Heart left ventricle (tissue), 16 donors: ENCODE data around the gene KATNAL1. TPM values are rescaled to one million over a fixed set of nuclear protein-coding genes. Genes with fewer than 3 reads are reported as not detected.

ENCODE experiments used
- ATAC-seq, 4 donors: fragments of 200-7000 bp; cut with Tn5 transposase; one replicate each; pipeline ENCODE4 v1.9.1; 2020 to 2022; ENCODE audit warnings: moderate library complexity in 4 of 4, mild to moderate bottlenecking in 3 of 4, moderate number of reproducible peaks in 1 of 4
- DNase-seq, 5 donors: peaks; one replicate each; pipeline ENCODE4 v3.0.0-alpha.2; 2020
- H3K27ac ChIP-seq, 12 donors: fragments of 200-600 bp; sonication (generic) in 4 of 12; one replicate each; pipeline versions ENCODE4 v1.5.0 to v1.8.0; 2016 to 2022; ENCODE audit warnings: mild to moderate bottlenecking in 2 of 12
- H3K27me3 ChIP-seq, 9 donors: fragments of 200-600 bp; sonication (generic) in 2 of 9; one replicate each; pipeline versions ENCODE4 v1.5.1 to v1.8.0; 2016 to 2022; ENCODE audit warnings: mild to moderate bottlenecking in 3 of 9
- H3K36me3 ChIP-seq, 9 donors: fragments of 200-600 bp; sonication (generic) in 2 of 9; one replicate each; pipeline versions ENCODE4 v1.5.0 to v1.8.0; 2018 to 2022; ENCODE audit warnings: mild to moderate bottlenecking in 2 of 9
- H3K4me1 ChIP-seq, 12 donors: fragments of 200-600 bp; sonication (generic) in 4 of 12; one replicate each; pipeline versions ENCODE4 v1.5.0 to v1.8.0; 2016 to 2022; ENCODE audit warnings: mild to moderate bottlenecking in 3 of 12
- H3K4me3 ChIP-seq, 12 donors: fragments of 200-600 bp; sonication (generic) in 4 of 12; one replicate each; pipeline versions ENCODE4 v1.5.0 to v1.8.0; 2017 to 2022; ENCODE audit warnings: mild to moderate bottlenecking in 9 of 12, moderate library complexity in 4 of 12
- H3K9me3 ChIP-seq, 12 donors: fragments of 200-600 bp; sonication (generic) in 4 of 12; one replicate each; pipeline versions ENCODE4 v1.5.0 to v1.8.0; 2016 to 2022; ENCODE audit warnings: mild to moderate bottlenecking in 1 of 12
- CTCF ChIP-seq, 12 donors: fragments of 200-600 bp; sonication (generic) in 4 of 12; IDR thresholded peaks; one replicate each; pipeline versions ENCODE4 v1.5.0 to v1.8.0; 2018 to 2022; ENCODE audit warnings: antibody characterized with exemption in 12 of 12, mild to moderate bottlenecking in 5 of 12
- POLR2A ChIP-seq, 2 donors: fragments of 450-650 bp; IDR thresholded peaks; one replicate each; pipeline ENCODE4 v1.6.1; 2017; ENCODE audit warnings: antibody characterized with exemption in 2 of 2, mild to moderate bottlenecking in 2 of 2, moderate library complexity in 2 of 2
- WGBS, 4 donors: extraction: QIAGEN DNeasy Blood & Tissue Kit in 2 of 4; methylation state at CpG; one replicate each; pipeline versions ENCODE4 v1.1.5 to v1.1.7; 2013 to 2018; 5-methylcytosine and 5-hydroxymethylcytosine counted together
- intact Hi-C, 10 donors: fragments of 100-400 bp; cut with DNase I; formaldehyde crosslinking; loops; one replicate each; pipeline versions ENCODE4 v1.11.1 to v1.14.2; 2022
- polyA plus RNA-seq, 2 donors: library from polyadenylated mRNA; stranded (reverse); fragments of 200-250 nt; gene quantifications; one replicate each; pipeline ENCODE4 v1.2.3, GENCODE V29; 2013
- total RNA-seq, 9 donors: library from RNA; depleted of rRNA in 2 of 9; stranded (reverse); fragments of >200 nt in 2 of 9; fragmentation: NEBNext Ultra II Directional in 3 of 9; extraction: Animal tissue kit (Norgen Biotek cat#: 25700) in 3 of 9; gene quantifications; one replicate each; pipeline versions ENCODE4 v1.1.0 to v1.2.4, GENCODE V29; 2016 to 2023
- donor health status: ischemic (EF 13 %, LVEDD 7.1; RV severe dilation, severe dysfunction).
- donor health status: healthy with polysubstance abuse.
- donor health status: DM: no; HTN: yes; CAD: no.
- donor health status: DM: no; HTN: no; CAD: no.
- donor health status: ischemic (EF 25% LVEDD 6.9; RV normal size, moderate dysfunction).
- donor health status: ischemic (EF 25% LVEDD 5.7; RV mildly dilated, moderate dysfunction).
- donor health status: healthy.
- donor health status: DM: yes; HTN: yes; CAD: no.
- donor health status: ischemic (EF 35%, LVEDD 5.7; RV mildly dilated, moderate dysfunction).
- donor health status: nonischemic (EF 11% LVEDD 7.7; RV severe dilation, severe dysfunction).
- donor health status: DM: yes; HTN: yes; CAD: no.
- donor health status: PGD.
- donor health status: ischemic (EF 29% LVEDD 5.4; RV normal size, mild dysfunction).
- donor health status: nonischemic (EF 23%, LVEDD 6.1; RV moderate dilation, normal function).

KATNAL1 gene
- total and polyA plus RNA-seq, 11 donors = 4.6 to 55.3 (median 49.6) TPM

GRCh38 chr13:30156826-30157615 is 150.3 kb downstream of the KATNAL1 start:
- Histone ChIP-seq H3K4me3 (no peak overlapping the region), H3K9me3 (no peaks in the 10 kb centered on the region), H3K4me1 (no peaks in the 10 kb centered on the region), H3K27me3 (peaks cover 0 to 6% (median 0%) of the 10 kb centered on the region in 9 donors), H3K27ac (no peak overlapping the region), H3K36me3 (no peaks in the 10 kb centered on the region)
- intact Hi-C loops = no loop called here
- no peak for TF ChIP-seq POLR2A (IDR thresholded peaks at IDR 0.05)
- no peak for TF ChIP-seq CTCF (IDR thresholded peaks at IDR 0.05)
- WGBS, 4 donors = 81 to 93% (median 86%) methylated on average over 16 to 17 of the region's 17 CpGs
- no peak for DNase-seq
- no peak for ATAC-seq

- no peaks in the 10 kb centered on the region for H3K36me3 ChIP-seq
- ATAC-seq = no peak
- H3K4me1 ChIP-seq = no peaks in the 10 kb centered on the region
- no peak overlapping the region for H3K4me3 ChIP-seq
- no peak for TF ChIP-seq POLR2A (IDR thresholded peaks at IDR 0.05)
- H3K27me3 ChIP-seq = peaks cover 0 to 6% (median 0%) of the 10 kb centered on the region in 9 donors
- H3K27ac ChIP-seq = no peak overlapping the region
- DNase-seq = no peak
- no peaks in the 10 kb centered on the region for H3K9me3 ChIP-seq
- intact Hi-C loops = no loop called here
- WGBS, 4 donors = 78 to 95% (median 79%) methylated on average over 6 of the region's 6 CpGs
These were observed 151.1 kb downstream of the KATNAL1 start for GRCh38 chr13:30156270-30156669.

GRCh38 chr13:30154931-30155330 is 152.4 kb downstream of the KATNAL1 start:
- no peaks in the 10 kb centered on the region for H3K36me3 ChIP-seq
- H3K27ac ChIP-seq = no peak overlapping the region
- ATAC-seq = no peak
- 92 to 95% (median 93%) methylated on average over 10 of the region's 10 CpGs for WGBS, 4 donors
- H3K4me1 ChIP-seq = peaks cover 0 to 10% (median 0%) of the 10 kb centered on the region in 12 donors
- no peak for TF ChIP-seq CTCF (IDR thresholded peaks at IDR 0.05)
- no peak for TF ChIP-seq POLR2A (IDR thresholded peaks at IDR 0.05)
- peaks cover 0 to 6% (median 0%) of the 10 kb centered on the region in 9 donors for H3K27me3 ChIP-seq
- intact Hi-C loops = no loop called here
- H3K4me3 ChIP-seq = no peak overlapping the region
- DNase-seq = peak in 1 of 5 donors; percentile 46
- no peaks in the 10 kb centered on the region for H3K9me3 ChIP-seq

GRCh38 chr13:30154531-30154930 is 152.8 kb downstream of the KATNAL1 start:
- ATAC-seq (no peak), DNase-seq (peak in 1 of 5 donors; percentile 63)
- Histone ChIP-seq H3K4me3 (no peak overlapping the region), H3K27me3 (peaks cover 0 to 6% (median 0%) of the 10 kb centered on the region in 9 donors), H3K27ac (no peak overlapping the region), H3K9me3 (no peaks in the 10 kb centered on the region), H3K36me3 (no peaks in the 10 kb centered on the region), H3K4me1 (peaks cover 0 to 12% (median 0%) of the 10 kb centered on the region in 12 donors)
- intact Hi-C loops = no loop called here
- 91 to 94% (median 93%) methylated on average over 20 of the region's 20 CpGs for WGBS, 4 donors
- TF ChIP-seq POLR2A (IDR thresholded peaks at IDR 0.05) = no peak
- no peak for TF ChIP-seq CTCF (IDR thresholded peaks at IDR 0.05)
